HG02610 (cell line): ENCODE data around the gene PLD2.

Experiments
- ATAC-seq: cut with Tn5 transposase; IDR thresholded peaks from one replicate; pipeline ENCODE4 v1.9.1; 2021; ENCODE audit warnings: mild to moderate bottlenecking, moderate library complexity; ENCODE audit not compliant: unreplicated experiment

The PLD2 gene

DNA sequence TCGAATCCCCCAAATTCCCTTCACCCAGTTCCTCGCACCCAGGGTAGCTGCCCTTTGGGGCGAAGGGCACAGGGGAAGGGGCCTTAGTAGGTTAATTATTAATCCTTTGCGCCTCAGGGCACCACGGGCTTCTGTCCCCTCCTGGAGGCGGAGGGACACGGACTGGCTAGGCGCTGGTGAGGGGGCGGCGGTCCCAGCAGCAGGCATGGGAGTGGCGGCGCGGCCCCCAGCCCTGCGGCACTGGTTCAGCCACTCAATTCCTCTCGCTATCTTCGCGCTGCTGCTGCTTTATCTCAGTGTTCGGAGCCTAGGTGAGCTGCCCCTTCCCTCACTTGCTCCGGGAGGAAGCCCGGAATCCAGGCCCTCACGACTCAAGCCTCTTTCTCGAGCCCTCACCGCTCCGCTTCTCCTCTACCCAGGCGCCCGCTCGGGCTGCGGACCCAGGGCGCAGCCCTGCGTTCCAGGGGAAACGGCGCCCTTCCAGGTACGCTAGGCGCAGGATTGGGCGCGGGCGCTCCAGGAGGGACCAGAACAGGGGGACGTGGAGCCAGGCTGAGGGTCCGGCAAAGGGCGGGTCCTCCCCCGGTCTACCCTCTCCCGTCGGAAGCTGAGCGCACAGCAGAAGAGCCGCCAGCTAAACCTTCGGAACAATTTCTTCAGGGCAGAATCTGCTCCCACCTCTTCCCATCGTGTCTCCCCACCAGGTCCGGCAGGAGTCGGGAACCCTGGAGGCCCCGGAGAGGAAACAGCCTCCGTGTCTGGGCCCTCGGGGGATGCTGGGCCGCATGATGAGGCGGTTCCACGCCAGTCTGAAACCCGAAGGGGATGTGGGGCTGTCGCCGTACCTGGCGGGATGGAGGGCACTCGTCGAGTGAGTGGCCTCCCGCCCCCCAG is 17.9 kb upstream of the PLD2 start, which contains the start of gene GLTPD2:
Gene GLTPD2 (plus strand): TSS at position 158 of the 894 bp plus-strand sequence. CDS start 48 bp downstream, at position 206.
- ATAC-seq: peak; percentile 13

DNA sequence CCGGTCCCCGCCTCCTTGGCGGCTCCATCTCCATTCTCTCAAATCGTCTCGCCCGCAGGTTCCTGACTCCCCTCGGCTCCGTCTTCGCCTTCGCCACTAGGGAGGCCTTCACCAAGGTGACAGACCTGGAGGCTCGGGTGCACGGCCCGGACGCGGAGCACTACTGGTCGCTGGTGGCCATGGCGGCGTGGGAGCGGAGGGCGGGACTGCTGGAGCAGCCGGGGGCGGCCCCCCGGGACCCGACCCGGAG is 17.3 kb upstream of the PLD2 start:
- no peak for ATAC-seq

DNA sequence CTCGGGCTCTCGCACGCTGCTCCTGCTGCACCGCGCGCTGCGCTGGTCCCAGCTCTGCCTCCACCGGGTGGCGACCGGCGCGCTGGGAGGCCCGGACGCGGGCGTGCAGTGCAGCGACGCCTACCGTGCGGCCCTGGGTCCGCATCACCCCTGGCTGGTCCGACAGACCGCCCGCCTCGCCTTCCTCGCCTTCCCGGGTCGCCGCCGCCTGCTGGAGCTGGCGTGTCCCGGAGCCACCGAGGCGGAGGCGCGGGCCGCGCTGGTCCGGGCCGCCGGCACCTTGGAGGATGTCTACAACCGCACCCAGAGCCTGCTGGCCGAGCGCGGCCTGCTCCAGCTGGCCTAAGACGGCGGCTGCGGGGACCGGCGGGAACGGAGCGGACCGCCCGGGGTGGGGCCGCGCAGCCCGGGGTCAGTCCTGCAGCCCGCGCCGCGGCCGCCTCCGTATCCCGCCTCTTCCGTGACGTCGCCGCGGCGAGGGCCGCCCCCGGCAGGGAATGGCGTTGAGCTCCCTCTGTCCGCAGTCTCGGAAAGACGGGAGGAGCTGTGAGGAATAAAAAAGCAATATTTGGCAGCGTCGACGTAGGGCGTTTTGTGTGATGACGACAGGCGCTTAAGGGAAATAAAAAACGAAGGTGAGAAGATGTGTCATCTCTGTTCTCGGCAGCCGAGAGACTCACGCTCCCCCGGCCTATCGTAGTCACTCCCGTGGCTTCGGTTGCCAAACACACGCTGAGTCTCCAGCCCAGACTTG is 16.8 kb upstream of the PLD2 start:
- ATAC-seq: peak; percentile 82

DNA sequence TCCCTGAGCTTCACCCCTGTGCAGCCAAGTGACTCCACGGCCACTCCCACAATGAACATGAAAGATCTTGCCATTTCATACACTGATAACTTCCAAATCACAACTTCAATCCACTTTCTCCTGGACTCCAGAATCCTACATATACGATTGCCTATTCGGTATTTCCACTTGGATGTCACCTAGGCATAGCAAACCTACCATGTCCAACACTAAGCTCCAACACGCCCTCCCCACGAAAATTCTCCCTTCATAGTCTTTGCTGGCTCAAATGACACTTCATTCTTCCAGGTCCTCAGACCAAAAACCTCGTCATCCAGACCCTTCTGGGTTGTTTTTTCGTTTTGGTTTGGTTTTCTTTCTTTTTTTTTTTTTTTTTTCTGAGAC is 16.3 kb upstream of the PLD2 start:
- ATAC-seq: no peak

DNA sequence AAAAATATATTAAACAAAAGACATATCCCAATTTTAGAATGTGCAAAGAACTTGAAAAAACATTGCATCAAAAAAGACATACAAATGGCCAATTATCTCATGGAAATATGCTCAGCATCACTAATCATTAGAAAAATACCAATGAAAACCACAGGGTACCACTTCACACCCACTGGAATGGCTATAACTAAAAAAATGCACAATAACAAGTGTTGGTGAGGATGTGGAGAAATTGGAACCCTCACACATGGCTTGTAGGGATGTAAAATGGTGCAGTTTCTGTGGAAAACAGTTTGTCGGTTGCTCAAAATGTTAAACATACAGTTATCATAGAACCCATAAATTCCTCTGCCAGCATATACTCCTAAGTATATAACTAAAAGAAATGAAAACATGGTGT is 11.8 kb upstream of the PLD2 start:
- ATAC-seq: no peak

DNA sequence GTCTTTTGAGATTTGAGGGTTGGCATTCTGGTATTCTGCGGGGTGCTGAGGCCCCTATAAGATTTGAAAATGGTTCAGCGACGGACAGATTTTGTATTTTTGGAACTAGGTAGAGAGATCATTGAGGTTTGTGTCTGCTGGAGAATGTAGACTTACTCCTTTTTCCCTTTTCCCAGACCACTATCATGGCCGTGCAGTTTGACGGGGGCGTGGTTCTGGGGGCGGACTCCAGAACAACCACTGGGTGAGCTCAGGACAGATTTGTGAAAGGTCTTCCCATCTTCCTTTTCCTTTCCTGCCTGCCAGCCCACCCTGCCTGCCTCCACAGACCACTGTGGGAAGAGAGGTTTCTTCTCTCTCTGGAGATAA is 10.4 kb upstream of the PLD2 start:
- ATAC-seq: no peak

DNA sequence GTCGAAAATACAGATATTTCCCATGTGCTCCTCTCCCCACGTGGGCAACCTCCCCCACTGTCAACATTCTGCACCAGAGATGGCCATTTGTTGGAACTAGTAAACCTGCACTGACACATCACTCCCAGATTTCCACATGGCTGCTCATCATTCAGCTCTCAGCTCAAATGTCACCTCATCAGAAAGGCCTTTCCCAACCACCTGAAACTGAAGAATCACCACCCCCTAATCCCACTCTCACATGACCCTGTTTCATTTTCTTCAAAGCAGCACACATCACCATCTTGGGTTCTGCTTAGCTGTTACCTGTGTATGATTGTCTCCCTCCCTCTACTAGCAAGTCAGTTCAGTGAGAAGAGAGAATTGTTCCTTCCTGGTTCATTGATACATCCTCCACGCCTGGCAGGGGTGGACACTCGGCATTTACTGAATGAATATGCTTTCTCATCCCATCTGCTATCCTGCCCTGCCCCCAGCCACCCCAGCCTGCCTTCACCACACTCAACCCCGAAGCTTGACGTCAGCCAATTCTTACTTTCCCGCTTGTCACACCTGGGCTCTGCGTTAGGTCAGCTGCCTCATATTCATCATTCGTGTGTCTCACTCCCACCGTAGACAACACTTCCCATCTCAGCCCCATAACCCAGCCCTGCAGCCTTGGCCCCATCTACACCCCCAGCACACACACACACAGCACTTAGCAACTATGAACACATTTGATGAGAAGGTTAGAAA is 6.3 kb upstream of the PLD2 start:
- no peak for ATAC-seq

DNA sequence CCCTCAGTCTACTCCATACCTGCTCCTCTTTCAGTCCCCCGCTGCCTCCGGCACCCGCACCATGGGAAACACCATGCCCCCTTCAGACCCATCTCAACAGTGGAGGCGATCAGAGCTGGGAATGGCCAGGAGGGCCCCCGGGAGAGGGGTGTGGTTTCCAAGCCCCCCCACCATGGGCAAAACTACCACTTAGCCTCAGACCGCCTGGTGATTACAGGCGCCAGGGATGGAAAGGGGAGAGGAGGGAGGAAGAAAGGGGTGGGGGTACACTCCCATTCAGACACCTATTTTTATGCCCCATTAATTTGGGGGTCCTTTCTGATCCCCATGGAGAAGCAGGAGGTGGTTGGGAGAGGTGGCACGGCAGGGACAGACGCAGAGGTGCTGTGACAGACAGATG is 4.7 kb upstream of the PLD2 start, which contains the start of gene C17orf114:
Gene C17orf114 (minus strand): TSS at position 101 of the 400 bp plus-strand sequence.
- no peak for ATAC-seq

DNA sequence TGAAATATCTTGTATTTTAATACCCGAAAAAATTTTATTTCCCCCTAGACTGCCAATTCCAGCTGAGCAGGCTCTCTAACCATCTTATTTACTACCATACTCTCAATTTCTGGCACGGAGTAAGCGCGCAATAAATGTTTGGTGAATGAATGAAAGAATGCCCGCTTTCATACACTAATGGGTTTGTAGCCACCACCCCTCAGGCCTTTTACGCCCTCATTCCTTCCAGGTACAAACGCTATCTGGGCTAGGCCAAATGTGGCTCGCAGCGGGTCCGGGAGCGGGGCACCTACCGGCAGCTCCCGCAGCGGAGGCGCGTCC is 536 bp upstream of the PLD2 start:
- ATAC-seq: no peak

DNA sequence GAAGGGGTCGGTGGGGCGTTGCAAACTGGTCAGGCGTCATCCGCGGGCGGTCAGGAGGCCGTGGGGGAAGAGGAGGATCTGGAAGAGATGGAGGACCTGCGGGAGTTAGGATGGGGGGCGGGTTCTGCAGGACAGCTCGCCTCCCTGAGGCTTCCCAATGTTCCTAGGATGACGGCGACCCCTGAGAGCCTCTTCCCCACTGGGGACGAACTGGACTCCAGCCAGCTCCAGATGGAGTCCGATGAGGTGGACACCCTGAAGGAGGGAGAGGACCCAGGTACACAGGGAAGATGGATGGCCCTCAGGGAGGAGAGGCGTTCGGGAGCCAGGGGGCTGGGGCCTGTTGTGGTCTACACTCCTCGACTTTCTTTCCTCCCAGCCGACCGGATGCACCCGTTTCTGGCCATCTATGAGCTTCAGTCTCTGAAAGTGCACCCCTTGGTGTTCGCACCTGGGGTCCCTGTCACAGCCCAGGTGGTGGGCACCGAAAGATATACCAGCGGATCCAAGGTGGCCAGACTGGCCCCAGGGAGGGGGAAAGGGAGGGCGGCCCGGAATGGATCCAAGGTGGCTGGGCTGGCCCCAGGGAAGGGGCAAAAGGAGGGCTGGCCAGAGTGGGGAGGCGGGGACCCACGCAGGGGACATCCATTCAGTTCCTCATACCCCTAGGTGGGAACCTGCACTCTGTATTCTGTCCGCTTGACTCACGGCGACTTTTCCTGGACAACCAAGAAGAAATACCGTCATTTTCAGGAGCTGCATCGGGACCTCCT is 839 bp downstream of the PLD2 start:
- ATAC-seq: no peak

DNA sequence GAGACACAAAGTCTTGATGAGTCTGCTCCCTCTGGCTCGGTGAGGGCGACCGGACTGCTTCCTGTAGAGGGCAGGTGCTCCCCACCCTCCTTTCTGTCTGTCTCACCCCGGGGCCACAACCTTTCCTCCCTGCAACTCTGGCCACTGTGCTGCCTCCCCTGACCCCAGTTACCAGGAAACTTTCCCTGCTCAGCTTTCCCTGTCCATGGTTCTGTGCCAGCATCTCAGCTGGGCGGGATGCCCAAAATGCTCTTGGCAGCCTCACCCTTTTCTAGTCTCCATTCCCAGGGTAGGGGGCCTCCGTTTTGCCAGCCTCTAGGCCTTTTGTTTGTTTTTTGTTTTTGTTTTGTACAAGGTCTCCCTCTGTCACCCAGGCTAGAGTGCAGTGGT is 1.4 kb downstream of the PLD2 start:
- ATAC-seq: no peak

DNA sequence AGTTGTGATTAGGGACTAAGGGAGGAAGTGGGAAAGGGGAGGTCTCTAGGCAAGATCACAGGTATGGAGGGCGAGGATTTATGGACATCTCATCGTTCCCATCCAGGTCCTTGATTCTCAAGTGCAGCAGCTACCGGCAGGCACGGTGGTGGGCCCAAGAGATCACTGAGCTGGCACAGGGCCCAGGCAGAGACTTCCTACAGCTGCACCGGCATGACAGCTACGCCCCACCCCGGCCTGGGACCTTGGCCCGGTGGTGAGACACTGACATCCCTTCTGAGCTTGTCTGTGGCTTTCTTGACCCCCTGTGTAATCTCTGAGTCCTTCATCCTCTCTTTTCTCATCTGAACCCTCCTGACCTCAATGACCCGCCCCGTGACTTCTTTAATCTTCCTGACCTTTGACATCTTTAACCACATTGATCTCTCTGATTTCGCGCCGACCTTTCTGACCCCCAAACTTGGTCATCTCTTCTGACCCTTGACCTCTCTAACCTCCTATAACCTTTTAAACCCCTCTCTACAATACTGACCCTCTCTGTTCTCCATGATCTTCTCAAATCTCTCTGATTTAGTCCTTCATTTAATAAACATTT is 3.8 kb downstream of the PLD2 start:
- ATAC-seq: no peak

DNA sequence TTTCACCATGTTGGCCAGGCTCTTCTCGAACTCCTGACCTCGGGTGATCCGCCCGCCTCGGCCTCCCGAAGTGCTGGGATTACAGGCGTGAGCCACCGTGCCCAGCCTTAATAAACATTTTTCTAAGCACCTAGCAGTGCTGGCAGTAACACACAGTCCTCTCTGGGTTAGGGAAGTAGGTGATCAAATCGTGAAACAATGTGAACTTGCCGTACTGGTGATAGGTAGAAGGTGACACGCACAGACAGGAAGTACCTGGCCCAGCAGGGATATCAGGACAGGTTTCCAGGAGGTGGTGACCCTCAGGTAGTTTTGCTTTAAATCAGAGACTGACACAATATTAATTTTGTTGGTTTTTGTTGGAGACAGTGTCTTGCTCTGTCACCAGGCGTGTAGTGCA is 4.5 kb downstream of the PLD2 start:
- ATAC-seq: no peak

DNA sequence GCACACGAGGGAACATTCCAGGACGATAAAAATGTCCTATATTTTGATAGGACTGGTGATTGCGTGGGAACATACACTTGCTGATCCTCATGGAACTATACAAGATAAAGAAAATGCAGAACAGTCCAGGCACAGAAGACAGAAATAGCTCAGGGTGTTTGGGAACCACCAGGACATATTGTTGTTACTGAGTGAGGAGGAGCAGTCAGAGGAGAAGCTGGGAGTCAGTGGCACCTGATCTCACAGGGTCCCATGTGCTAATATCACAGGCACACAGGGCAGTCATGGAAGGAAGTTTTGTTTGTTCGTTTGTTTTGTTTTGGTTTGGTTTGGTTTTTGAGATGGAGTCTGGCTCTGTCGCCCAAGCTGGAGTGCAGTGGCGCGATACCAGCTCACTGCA is 5.7 kb downstream of the PLD2 start:
- no peak for ATAC-seq

DNA sequence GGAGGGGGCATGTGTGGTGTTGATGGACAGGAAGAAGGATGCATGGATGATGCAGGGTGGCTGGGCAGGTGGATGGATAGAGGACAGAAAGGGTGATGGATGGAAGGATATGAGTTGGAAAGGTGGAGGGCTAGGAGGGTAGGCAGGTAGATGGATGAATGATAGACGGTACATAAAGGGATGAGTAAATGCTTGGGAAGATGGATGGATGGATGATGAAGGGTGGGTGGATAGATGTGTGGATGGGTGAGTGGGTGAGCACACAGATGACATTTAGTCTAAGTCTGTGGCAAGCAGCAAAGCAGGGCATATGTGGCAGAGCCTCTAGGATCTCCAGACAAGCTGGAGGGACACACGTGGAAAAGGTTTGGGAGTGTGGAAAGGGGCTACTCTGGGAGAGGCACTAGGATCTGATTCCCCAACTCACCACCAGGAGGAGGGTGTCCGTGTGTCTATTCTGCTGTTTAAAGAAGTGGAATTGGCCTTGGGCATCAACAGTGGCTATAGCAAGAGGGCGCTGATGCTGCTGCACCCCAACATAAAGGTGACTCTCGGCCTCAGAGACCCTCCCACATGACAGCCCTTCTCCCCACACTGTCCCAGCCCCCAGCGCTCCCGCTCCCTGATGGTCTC is 8.2 kb downstream of the PLD2 start:
- no peak for ATAC-seq

DNA sequence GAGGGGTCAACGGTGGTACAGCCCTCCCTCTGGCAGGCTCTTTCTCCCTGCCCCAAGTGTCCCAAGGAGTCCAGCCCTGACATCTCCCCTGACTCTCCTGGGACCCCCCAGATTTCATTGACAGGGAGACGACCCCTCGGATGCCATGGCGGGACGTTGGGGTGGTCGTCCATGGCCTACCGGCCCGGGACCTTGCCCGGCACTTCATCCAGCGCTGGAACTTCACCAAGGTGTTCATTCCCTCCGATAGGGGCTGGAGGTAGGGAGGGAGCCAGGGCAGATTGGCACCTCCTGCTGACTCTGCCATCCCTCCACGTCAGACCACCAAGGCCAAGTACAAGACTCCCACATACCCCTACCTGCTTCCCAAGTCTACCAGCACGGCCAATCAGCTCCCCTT is 9.9 kb downstream of the PLD2 start:
- no peak for ATAC-seq

DNA sequence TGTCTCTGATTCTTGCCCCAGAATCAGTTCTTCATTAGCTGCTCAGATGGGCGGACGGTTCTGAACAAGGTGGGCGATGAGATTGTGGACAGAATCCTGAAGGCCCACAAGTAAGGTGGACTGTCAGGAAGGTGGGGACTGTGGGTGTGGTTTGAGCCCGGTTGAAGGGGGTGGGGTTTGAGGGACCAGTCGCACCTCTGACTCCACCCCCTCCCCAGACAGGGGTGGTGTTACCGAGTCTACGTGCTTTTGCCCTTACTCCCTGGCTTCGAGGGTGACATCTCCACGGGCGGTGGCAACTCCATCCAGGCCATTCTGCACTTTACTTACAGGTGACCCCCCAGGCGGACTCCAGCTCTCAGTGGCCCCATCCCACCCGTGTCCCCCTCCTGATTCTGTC is 11.3 kb downstream of the PLD2 start:
- no peak for ATAC-seq

DNA sequence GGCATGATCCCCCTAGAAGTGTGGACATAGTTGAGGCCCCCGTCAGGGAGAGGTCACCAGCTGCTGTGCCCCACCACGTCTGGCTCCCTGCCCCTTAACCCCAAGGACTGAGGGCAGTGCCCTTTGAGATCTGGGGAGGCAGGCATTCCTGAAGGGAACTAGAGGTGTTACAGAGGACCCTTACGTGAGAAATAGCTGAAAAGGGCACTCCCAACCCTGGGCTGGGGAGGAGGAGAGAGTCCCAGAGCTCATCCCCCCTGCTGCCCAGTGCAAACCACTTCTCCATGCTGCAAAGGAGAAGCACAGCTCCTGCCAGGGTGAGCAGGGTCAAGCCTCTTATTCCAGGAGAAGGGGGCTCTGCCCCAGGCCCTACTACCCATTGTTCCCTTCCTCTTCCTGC is 15.9 kb downstream of the PLD2 start:
- ATAC-seq: no peak

DNA sequence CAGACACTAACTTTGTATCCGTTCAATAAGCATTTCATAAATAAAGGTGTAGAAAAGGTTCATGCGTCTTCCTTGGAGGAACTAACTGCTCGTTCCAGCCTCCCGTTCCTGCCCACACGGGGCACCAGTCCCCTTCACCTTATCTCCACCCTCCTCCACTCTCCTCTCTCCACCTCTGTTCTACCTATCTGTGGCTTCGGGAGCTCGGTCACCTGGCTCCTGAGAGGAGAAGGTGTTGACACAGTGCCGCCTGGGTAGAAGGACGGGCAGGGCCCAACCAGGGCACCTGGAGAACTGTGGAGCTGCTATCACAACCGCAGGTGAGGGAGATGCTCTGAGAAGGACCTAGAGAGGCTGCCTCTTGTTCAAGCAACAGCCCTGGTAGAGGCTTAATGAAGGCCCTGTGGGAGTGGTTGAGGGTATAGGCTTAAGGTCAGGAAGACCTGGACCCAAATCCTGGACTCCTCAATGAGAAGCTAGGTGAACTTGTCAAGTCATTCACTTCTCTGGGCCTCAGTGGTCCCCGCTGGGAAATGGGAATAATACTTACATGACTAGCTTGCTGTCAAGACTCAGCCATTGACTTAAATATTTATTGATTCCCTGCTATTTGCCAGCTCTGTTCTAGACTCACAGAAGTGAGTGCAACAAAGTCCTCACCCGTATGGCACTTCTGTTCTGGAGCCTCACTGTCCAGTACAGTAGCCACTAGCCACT is 16.6 kb downstream of the PLD2 start:
- ATAC-seq: no peak

DNA sequence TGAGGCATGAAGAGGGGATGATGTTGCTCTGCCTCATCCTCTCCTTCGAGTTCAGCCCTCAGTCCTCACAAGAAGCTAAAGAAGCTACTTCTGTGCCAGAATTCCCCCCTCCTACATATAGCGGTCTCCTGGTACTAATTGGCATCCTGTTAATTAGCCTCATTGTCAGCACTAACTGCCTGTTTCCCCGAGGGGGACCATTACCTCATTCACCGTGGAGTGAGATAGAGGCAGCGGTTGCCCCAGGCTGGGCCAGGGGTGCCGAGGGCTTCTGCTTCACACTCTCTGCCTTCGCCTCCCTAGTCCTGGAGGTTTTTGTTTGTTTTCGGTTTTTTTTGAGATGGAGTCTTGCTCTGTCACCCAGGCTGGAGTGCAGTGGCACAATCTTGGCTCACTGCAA is 20.4 kb downstream of the PLD2 start:
- no peak for ATAC-seq
